Colonic mucosa (tissue), 4 donors: ENCODE measurements around the gene RTP1. TPM values are rescaled to one million over a fixed set of nuclear protein-coding genes. Genes with fewer than 3 reads are reported as not detected.
"Not testable (repeated sequence)": the region's sequence is repeated elsewhere in the genome, so short reads cannot be mapped to it uniquely, and the experiment has no call there.

Source experiments
- DNase-seq: peaks from one replicate; pipeline ENCODE4 v3.0.0-alpha.2; 2020
- H3K27ac ChIP-seq: fragments of 200-600 bp; one replicate; pipeline ENCODE4 v1.8.0; 2021
- H3K27me3 ChIP-seq: fragments of 200-600 bp; one replicate; pipeline ENCODE4 v1.8.0; 2021
- H3K36me3 ChIP-seq: fragments of 200-600 bp; one replicate; pipeline ENCODE4 v1.8.0; 2021
- H3K4me1 ChIP-seq: fragments of 200-600 bp; one replicate; pipeline ENCODE4 v1.8.0; 2021; ENCODE audit warnings: mild to moderate bottlenecking
- H3K4me3 ChIP-seq: fragments of 200-600 bp; one replicate; pipeline ENCODE4 v1.8.0; 2021
- H3K9ac ChIP-seq, 2 donors: one replicate each; pipeline ENCODE4 v1.7.0; 2013; ENCODE audit warnings: control low read depth in 2 of 2, low read depth in 2 of 2, low read length in 2 of 2
- H3K9me3 ChIP-seq: fragments of 200-600 bp; one replicate; pipeline ENCODE4 v1.8.0; 2021
- CTCF ChIP-seq: fragments of 200-600 bp; IDR thresholded peaks from one replicate; pipeline ENCODE4 v1.8.0; 2022; ENCODE audit warnings: antibody characterized with exemption, mild to moderate bottlenecking
- intact Hi-C: fragments of 100-400 bp; cut with DNase I; formaldehyde crosslinking; loops from one replicate; pipeline ENCODE4 v1.14.1; 2022
- total RNA-seq, 2 donors: library from RNA; stranded (reverse); fragmentation: NEBNext Ultra II Directional in 1 of 2; extraction: Animal tissue kit (Norgen Biotek cat#: 25700) in 1 of 2; gene quantifications; one replicate each; pipeline ENCODE4 v1.2.1, GENCODE V29; 2021
- donor health status: healthy.
- donor health status: DM: no; HTN: no; CAD: no.
- donor health status: DM: no; HTN: no; CAD: no.

RTP1 gene
- total RNA-seq, 2 donors from 2014 or later, result not detected

GRCh38 chr3:187165144-187165543 lies 32.1 kb upstream of the RTP1 start:
- Histone ChIP-seq H3K4me3 (no peak overlapping the region), H3K4me1 (no peaks in the 10 kb centered on the region), H3K27ac (no peak overlapping the region), H3K36me3 (no peaks in the 10 kb centered on the region), H3K27me3 (no peaks in the 10 kb centered on the region), H3K9me3 (no peaks in the 10 kb centered on the region), H3K9ac (no peak overlapping the region)
- peak; percentile 35 for DNase-seq
- TF ChIP-seq CTCF, result peak; percentile 52
- intact Hi-C loops, result loop anchor here (2.0 kb wide), 1 partner anchor 50 kb away; no protein-coding TSS in a partner anchor

GRCh38 chr3:187166750-187167149 lies 30.5 kb upstream of the RTP1 start:
- Histone ChIP-seq H3K9me3 (no peaks in the 10 kb centered on the region), H3K27ac (no peak overlapping the region), H3K9ac (no peak overlapping the region), H3K4me1 (no peaks in the 10 kb centered on the region), H3K27me3 (no peaks in the 10 kb centered on the region), H3K4me3 (no peak overlapping the region), H3K36me3 (no peaks in the 10 kb centered on the region)
- intact Hi-C loops, result no loop called here
- no peak for TF ChIP-seq CTCF
- no peak for DNase-seq

GRCh38 chr3:187167777-187168176 lies 29.5 kb upstream of the RTP1 start:
- Histone ChIP-seq H3K9ac (no peak overlapping the region), H3K4me1 (no peaks in the 10 kb centered on the region), H3K27me3 (no peaks in the 10 kb centered on the region), H3K9me3 (no peaks in the 10 kb centered on the region), H3K4me3 (no peak overlapping the region), H3K36me3 (no peaks in the 10 kb centered on the region), H3K27ac (no peak overlapping the region)
- no peak for DNase-seq
- intact Hi-C loops, result no loop called here
- TF ChIP-seq CTCF, result no peak

- no peak overlapping the region for H3K27ac ChIP-seq
Observed at GRCh38 chr3:187169231-187169960, 27.9 kb upstream of the RTP1 start.

GRCh38 chr3:187170911-187171310 lies 26.4 kb upstream of the RTP1 start:
- intact Hi-C loops, H3K4me3 ChIP-seq, H3K9ac ChIP-seq, H3K36me3 ChIP-seq, H3K4me1 ChIP-seq, DNase-seq, H3K27ac ChIP-seq, H3K9me3 ChIP-seq, H3K27me3 ChIP-seq: not testable (repeated sequence)

More at GRCh38 chr3:187169231-187169960, 27.9 kb upstream of the RTP1 start:
- no peak overlapping the region for H3K9ac ChIP-seq
- no peaks in the 10 kb centered on the region for H3K27me3 ChIP-seq
- H3K9me3 ChIP-seq, result no peaks in the 10 kb centered on the region
- intact Hi-C loops, result no loop called here
- no peaks in the 10 kb centered on the region for H3K4me1 ChIP-seq
- no peak overlapping the region for H3K4me3 ChIP-seq
- no peaks in the 10 kb centered on the region for H3K36me3 ChIP-seq
- TF ChIP-seq CTCF, result no peak
- no peak for DNase-seq

- Histone ChIP-seq H3K9ac (no peak overlapping the region), H3K4me3 (no peak overlapping the region), H3K27me3 (no peaks in the 10 kb centered on the region), H3K9me3 (no peaks in the 10 kb centered on the region), H3K36me3 (no peaks in the 10 kb centered on the region), H3K4me1 (no peaks in the 10 kb centered on the region), H3K27ac (no peak overlapping the region)
- intact Hi-C loops, result no loop called here
- no peak for DNase-seq
- TF ChIP-seq CTCF, result no peak
Observed at GRCh38 chr3:187172929-187173328, 24.4 kb upstream of the RTP1 start.
